Measurements from ENCODE around the gene TXNDC16.

Gene TXNDC16

DNA sequence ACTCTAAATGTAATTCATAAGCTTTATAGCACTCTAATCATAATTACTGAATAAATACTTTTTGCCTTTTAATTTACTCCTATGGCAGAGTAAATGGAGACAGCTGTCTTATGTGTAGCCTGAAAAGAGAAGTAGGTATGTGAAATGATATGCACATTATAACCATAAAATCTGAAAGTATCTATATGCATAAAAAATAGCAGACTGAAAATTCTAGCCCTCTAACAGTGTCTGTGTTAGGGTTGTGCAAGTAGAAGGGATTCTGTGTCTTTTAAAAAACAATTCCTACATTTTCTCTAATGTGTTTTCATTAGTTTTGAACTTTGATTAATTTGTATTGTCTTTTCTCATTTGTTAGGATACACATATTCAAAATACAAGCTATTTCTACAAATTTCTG is 94.9 kb downstream of the TXNDC16 start:
- 0 out of 2 replicates have a peak, but pooled peaks cover 6% of the 10 kb centered on the region for H3K9me3 ChIP-seq
- no peak overlapping the region for H3K4me3 ChIP-seq
- no peak for DNase-seq (ENCODE audit: low spot score in 2 of 2)
- no peaks in the 10 kb centered on the region for H3K4me1 ChIP-seq
- H3K36me3 ChIP-seq (replicated peaks): peaks cover 1% of the 10 kb centered on the region
- in situ Hi-C loops (cut with MboI; ENCODE audit: low sequenced_read_pairs): no loop called here
- H3K27me3 ChIP-seq (ENCODE audit: low read depth): no peaks in the 10 kb centered on the region

DNA sequence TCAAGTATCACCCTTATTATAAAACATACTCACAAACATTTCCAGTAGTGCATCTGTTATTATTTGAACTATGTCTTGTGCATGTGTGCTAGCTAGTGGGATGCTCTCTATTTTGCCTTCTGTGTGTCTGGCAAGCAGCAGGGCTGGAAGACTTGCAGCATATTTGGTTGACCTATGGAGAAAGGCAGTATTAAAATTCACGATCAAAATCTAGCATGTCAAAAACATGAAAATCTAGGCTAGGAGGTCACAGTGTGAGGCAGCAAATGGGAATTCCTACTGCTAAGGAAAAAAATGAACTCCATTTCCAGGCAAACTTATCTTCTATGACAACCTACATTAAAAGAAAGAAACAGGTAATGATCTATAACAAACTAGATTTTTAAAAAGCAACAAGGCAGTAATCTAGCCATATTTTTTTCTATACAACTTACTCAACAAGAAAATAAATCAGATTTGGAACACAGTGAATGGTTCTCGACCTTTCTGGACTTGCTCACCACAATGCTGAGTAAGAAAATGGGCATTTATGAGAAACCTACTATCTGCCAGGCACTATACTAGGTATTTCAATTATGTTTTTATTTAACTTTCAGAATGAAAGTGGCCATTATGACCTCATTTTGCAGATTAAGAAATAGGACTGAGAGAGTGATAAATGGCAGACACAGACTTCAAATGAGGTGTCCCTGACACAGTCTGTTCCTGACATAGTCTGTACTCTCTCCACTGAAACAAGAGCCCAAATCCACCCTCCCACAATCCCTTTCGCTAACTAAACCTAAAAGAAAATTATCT is 96.8 kb downstream of the TXNDC16 start:
- Histone ChIP-seq H3K9me3 (no peaks in the 10 kb centered on the region), H3K36me3 (replicated peaks) (no peaks in the 10 kb centered on the region), H3K27me3 (ENCODE audit: low read depth) (no peaks in the 10 kb centered on the region), H3K4me1 (no peaks in the 10 kb centered on the region), H3K4me3 (no peak overlapping the region)
- no peak for DNase-seq (ENCODE audit: low spot score in 2 of 2)
- in situ Hi-C loops (cut with MboI; ENCODE audit: low sequenced_read_pairs): no loop called here

DNA sequence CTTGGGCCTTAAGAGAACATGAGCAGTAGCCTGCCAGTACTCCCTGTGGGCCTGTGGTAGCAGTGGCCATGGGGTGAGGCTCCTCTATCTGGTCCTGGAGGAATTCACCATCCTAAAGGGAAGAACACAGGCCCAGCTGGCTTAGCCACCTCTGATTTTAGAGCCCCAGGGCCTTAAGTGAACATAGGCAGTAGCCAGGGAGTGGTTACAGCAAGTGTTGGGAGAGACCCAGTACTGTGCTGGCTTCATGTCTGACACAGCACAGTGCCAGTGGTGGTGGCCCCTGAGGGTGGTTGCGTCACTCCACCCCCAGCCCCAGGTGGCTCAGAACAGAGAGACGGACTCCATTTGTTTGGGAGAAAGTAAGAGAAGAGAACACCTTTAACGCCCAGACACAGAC is 105.1 kb downstream of the TXNDC16 start:
- in situ Hi-C loops (cut with MboI; ENCODE audit: low sequenced_read_pairs): no loop called here
- no peak for DNase-seq (ENCODE audit: low spot score in 2 of 2)
- H3K36me3 ChIP-seq (replicated peaks): no peaks in the 10 kb centered on the region

DNA sequence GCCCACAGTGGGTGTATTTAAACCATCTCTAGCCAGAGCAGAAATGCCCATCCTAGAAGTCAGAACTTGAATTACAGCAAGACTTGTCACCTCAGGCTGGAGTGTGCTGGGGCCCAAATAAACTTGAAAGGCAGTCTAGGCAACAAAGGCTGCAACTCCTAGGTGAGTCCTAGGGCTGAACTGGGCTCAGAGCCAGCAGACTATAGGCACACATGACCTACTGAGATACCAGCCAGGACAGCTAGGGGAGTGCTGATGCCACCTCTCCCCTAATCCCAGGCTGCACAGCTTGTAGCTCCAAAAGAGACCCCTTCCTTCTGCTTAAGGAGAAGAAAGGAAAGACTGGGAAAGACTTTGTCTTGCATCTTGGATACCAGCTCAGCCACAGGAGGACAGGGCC is 106.0 kb downstream of the TXNDC16 start:
- Histone ChIP-seq H3K4me1 (no peaks in the 10 kb centered on the region), H3K36me3 (replicated peaks) (no peaks in the 10 kb centered on the region), H3K4me3 (no peak overlapping the region), H3K27me3 (ENCODE audit: low read depth) (no peaks in the 10 kb centered on the region), H3K9me3 (no peaks in the 10 kb centered on the region)
- in situ Hi-C loops (cut with MboI; ENCODE audit: low sequenced_read_pairs): no loop called here
- DNase-seq (ENCODE audit: low spot score in 2 of 2): no peak

More for the DNA sequence above, 105.1 kb downstream of the TXNDC16 start:
- Histone ChIP-seq H3K27me3 (ENCODE audit: low read depth) (no peaks in the 10 kb centered on the region), H3K4me1 (no peaks in the 10 kb centered on the region), H3K9me3 (no peaks in the 10 kb centered on the region), H3K4me3 (no peak overlapping the region)

DNA sequence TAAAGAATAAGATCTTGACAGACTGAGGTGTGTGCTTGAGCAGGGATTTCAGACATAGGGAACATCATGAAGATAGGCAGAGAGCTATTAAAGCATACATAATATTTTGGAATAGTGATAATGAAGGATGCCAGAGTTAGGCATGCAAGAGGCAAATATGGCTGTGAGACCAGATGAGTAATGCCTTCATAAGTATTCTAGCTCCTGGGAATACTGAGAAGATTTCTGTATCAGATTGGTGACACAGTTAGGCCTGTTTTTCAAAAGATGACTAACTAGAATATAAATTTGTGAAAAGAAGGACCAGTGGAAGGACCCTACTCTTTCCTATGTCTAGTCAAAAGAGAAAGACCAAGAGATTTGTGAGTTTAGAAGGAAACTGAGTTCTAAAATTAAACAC is 108.8 kb downstream of the TXNDC16 start:
- Histone ChIP-seq H3K36me3 (replicated peaks) (no peaks in the 10 kb centered on the region), H3K4me1 (no peaks in the 10 kb centered on the region), H3K4me3 (no peak overlapping the region), H3K9me3 (no peaks in the 10 kb centered on the region), H3K27me3 (ENCODE audit: low read depth) (no peaks in the 10 kb centered on the region)
- no peak for DNase-seq (ENCODE audit: low spot score in 2 of 2)
- in situ Hi-C loops (cut with MboI; ENCODE audit: low sequenced_read_pairs): no loop called here

DNA sequence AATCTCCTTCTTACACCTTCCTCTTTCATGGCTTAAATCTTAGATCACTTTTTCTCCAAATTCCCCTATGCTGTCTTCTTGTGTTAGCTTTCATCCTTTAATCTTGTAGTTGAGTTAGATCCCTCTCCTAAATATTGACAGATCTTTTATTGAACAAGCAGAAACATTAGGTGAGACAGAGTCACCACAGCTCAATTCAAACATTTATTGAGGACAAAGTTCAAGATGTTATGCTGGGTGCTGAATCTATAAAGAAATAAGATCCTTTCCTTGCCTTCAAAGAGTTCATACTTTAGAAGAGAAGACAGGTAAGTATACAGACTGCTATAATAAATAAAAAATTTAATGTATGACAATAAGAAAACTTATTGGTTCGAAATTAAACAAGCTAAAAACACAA is 109.7 kb downstream of the TXNDC16 start:
- DNase-seq (ENCODE audit: low spot score in 2 of 2): no peak
- in situ Hi-C loops (cut with MboI; ENCODE audit: low sequenced_read_pairs): no loop called here

DNA sequence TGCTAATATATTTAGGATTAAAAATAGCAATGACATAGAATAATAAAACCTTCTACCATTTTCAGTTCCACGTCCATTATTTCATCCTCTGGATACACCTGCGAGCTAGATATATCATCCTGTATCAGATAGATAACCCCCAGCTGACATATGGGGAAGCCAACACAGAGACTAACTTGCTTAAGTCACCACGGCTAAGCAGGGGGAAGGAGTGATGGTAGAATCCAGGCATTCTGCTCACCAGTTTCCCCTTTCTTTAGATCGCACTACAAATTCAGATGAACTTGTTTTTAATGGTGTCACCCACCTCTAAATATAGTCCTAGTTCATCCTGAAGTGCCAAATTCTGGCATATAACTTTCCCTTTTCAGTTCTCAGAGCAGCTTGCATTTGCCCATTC is 110.1 kb downstream of the TXNDC16 start:
- Histone ChIP-seq H3K36me3 (replicated peaks) (no peaks in the 10 kb centered on the region), H3K9me3 (no peaks in the 10 kb centered on the region), H3K4me3 (no peak overlapping the region), H3K4me1 (no peaks in the 10 kb centered on the region), H3K27me3 (ENCODE audit: low read depth) (no peaks in the 10 kb centered on the region)
- no peak for DNase-seq (ENCODE audit: low spot score in 2 of 2)
- in situ Hi-C loops (cut with MboI; ENCODE audit: low sequenced_read_pairs): no loop called here

More for the DNA sequence above, 109.7 kb downstream of the TXNDC16 start:
- Histone ChIP-seq H3K4me3 (no peak overlapping the region), H3K27me3 (ENCODE audit: low read depth) (no peaks in the 10 kb centered on the region), H3K36me3 (replicated peaks) (no peaks in the 10 kb centered on the region), H3K4me1 (no peaks in the 10 kb centered on the region), H3K9me3 (no peaks in the 10 kb centered on the region)

DNA sequence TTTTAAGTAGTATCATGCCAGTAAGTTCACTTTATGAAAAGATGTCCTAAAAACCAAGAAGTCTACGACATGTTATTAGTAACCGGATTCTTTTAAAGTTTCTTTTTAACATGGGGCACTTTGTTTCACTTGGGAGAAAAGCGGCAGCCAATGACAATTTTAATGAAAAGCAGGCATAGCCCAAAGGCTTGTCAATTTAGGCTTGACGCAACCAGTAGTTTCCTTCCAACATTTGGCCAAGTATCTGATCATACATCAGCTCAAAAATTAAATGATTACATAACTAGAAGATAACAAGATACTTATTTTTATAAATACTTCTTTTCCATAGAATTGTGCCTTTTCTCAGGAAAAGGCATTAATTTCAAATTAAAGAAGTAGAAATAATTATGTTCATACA is 112.8 kb downstream of the TXNDC16 start:
- Histone ChIP-seq H3K4me3 (no peak overlapping the region), H3K27me3 (ENCODE audit: low read depth) (no peaks in the 10 kb centered on the region), H3K4me1 (no peaks in the 10 kb centered on the region), H3K9me3 (no peaks in the 10 kb centered on the region), H3K36me3 (replicated peaks) (no peaks in the 10 kb centered on the region; the same call in 1 of the 2 replicates)
- in situ Hi-C loops (cut with MboI; ENCODE audit: low sequenced_read_pairs): no loop called here
- DNase-seq (ENCODE audit: low spot score in 2 of 2): no peak

DNA sequence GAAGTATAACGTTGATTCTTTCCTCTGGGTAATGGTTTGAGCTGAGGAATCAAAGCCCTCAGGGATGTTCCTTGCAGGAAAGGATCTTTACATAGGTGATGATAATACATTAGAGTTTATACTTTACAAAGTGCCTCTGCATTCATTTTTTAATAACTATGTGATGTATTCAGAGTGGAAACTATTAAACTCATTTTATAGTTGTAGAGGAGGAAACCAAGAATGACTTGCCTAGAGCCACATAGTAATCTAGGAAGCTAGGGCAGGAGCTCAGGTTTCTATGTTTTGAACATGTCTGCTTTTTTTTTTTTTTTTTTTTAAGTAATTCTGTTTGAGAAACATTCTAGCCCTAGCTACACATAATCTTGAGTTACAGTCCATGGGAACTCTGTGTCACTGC is 117.3 kb downstream of the TXNDC16 start:
- H3K27me3 ChIP-seq (ENCODE audit: low read depth): no peaks in the 10 kb centered on the region
- H3K4me3 ChIP-seq: no peak overlapping the region
- H3K4me1 ChIP-seq: no peaks in the 10 kb centered on the region
- H3K36me3 ChIP-seq (replicated peaks): no peaks in the 10 kb centered on the region; the same call in 1 of the 2 replicates
- in situ Hi-C loops (cut with MboI; ENCODE audit: low sequenced_read_pairs): no loop called here
- H3K9me3 ChIP-seq: no peaks in the 10 kb centered on the region
- no peak for DNase-seq (ENCODE audit: low spot score in 2 of 2)

DNA sequence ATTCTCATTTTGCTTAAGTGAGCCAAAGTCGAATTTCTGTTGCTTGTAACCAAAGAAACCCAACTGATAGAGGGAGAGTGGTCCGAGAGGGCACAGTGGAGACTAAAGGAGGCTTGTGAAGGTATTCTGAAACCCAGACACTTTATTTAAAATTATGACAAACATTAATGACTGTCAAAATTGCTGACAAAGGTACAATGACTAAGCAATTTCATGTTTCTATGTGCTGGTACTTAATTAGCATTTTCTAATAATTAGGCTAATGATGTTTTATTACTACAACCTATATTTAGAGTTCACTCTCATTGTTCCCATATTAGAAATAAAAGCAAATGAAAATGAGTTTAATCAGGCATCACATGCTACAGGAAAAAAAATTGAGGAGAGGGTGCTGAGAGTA is 121.8 kb downstream of the TXNDC16 start:
- no peak overlapping the region for H3K4me3 ChIP-seq
- DNase-seq (ENCODE audit: low spot score in 2 of 2): no peak
- H3K9me3 ChIP-seq: no peaks in the 10 kb centered on the region
- no peaks in the 10 kb centered on the region for H3K27me3 ChIP-seq (ENCODE audit: low read depth)
- in situ Hi-C loops (cut with MboI; ENCODE audit: low sequenced_read_pairs): no loop called here
- no peaks in the 10 kb centered on the region for H3K4me1 ChIP-seq
- H3K36me3 ChIP-seq (replicated peaks): no peaks in the 10 kb centered on the region; the same call in 1 of the 2 replicates

DNA sequence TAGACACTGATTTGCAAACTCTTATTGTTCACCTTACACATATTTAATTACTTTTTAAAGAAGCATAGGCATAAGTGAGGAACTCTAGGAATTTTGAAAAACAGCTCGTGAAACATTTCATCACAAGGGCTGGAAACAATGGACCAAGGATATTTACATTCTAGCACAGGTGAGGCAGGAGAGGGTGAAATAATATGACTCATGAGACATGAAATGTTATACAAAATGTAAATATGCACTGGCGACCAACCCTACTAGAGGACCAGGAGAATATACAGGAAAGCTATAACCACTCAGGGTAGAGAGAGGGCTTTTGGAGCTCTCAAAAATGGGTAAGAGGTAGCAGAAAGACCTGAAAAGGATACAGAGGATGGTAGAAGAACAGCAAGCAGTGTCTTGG is 122.9 kb downstream of the TXNDC16 start:
- in situ Hi-C loops (cut with MboI; ENCODE audit: low sequenced_read_pairs): no loop called here
- no peak for DNase-seq (ENCODE audit: low spot score in 2 of 2)

DNA sequence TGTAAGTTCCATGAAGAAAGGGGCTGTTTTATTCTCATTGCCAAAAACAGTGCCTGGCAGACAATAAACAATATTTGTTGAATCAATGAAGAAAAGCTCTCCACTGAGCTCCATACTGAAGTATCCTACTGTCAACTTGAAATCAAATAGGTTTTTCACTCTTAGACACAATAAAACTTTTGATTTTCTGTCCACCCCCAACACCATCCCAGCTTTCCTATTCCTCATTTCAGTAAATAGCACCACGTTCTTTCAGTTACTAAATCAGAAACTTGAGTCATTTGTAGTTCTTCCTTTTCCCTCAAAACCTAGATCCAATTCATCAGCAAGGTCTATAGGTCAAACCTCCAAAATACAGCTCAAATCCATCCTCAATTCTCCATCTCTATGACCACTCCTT is 124.8 kb downstream of the TXNDC16 start:
- Histone ChIP-seq H3K4me3 (no peak overlapping the region), H3K9me3 (no peaks in the 10 kb centered on the region), H3K36me3 (replicated peaks) (no peaks in the 10 kb centered on the region), H3K4me1 (0 out of 2 replicates have a peak, but pooled peaks cover 4% of the 10 kb centered on the region), H3K27me3 (ENCODE audit: low read depth) (no peaks in the 10 kb centered on the region)
- in situ Hi-C loops (cut with MboI; ENCODE audit: low sequenced_read_pairs): no loop called here
- no peak for DNase-seq (ENCODE audit: low spot score in 2 of 2)

More for the DNA sequence above, 122.9 kb downstream of the TXNDC16 start:
- Histone ChIP-seq H3K4me1 (0 out of 2 replicates have a peak, but pooled peaks cover 2% of the 10 kb centered on the region), H3K27me3 (ENCODE audit: low read depth) (no peaks in the 10 kb centered on the region), H3K4me3 (no peak overlapping the region), H3K9me3 (no peaks in the 10 kb centered on the region), H3K36me3 (replicated peaks) (no peaks in the 10 kb centered on the region)

DNA sequence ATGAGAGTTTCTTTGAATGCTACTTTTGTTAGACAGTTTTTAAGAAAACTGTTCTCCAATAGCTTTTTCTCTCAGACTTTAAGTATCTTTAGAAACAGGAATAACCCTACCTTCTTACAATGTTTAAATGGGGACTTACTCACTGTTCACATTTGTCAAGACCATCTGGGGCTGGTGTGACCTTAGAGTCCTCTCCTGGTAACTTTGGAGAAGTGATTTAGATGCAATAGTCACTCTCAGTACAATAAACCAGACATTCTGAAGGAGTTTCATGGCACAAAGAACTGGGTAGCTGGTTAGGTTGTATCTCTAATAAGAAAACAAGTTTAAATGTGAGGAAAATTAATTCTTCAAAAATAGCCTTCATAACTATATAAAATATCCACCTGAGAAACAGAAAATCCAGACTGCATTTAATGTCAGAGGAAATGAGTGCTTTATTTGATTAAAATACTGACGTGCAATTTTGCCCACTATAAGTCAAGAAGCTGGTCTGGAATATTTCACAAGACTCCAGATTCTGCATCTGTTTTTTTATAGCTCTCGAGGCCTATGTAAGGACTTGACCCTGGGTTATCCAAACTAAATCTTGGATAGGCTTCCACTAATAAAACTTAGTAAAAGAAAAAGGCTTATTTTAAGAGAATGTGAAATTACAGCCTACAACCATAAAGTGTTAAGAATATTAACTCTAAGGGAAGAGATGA is 129.5 kb downstream of the TXNDC16 start:
- Histone ChIP-seq H3K36me3 (replicated peaks) (no peaks in the 10 kb centered on the region), H3K4me3 (no peak overlapping the region), H3K9me3 (no peaks in the 10 kb centered on the region), H3K27me3 (ENCODE audit: low read depth) (no peaks in the 10 kb centered on the region), H3K4me1 (0 out of 2 replicates have a peak, but pooled peaks cover 4% of the 10 kb centered on the region)
- in situ Hi-C loops (cut with MboI; ENCODE audit: low sequenced_read_pairs): no loop called here
- no peak for DNase-seq (ENCODE audit: low spot score in 2 of 2)

DNA sequence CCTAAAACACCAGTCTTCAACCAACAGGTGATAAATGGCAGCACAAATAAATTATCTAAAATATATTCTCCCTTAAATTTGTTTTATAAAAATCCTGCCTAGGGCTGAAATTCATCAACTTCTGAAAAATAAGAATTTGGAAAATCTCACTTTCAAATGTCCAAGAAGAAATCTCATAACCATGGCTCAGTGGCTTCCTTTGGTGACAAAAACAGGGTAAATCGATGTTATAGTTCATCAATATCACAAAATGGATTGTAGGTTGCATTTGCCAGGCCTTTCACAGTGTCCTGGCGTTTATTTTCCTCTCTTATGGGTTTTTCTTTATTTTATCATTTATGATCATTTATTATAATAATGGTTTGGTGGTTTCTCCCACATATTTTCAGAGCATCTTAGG is 135.2 kb downstream of the TXNDC16 start:
- Histone ChIP-seq H3K9me3 (no peaks in the 10 kb centered on the region), H3K27me3 (ENCODE audit: low read depth) (no peaks in the 10 kb centered on the region), H3K36me3 (replicated peaks) (no peaks in the 10 kb centered on the region), H3K4me1 (no peaks in the 10 kb centered on the region), H3K4me3 (no peak overlapping the region)
- DNase-seq (ENCODE audit: low spot score in 2 of 2): no peak
- in situ Hi-C loops (cut with MboI; ENCODE audit: low sequenced_read_pairs): no loop called here
